Purkinje cell (primary cell): ENCODE data around the gene LINC00237. TPM values are rescaled to one million over a fixed set of nuclear protein-coding genes. Genes with fewer than 3 reads are reported as not detected.

Experiments
- polyA plus RNA-seq: library from polyadenylated mRNA; unstranded; fragments of >200 nt; fragmentation: Nextera tagmentation; gene quantifications from 2 replicates; pipeline ENCODE4 v1.2.1, GENCODE V29; 2014

The LINC00237 gene
- not detected in 2 replicates for polyA plus RNA-seq

DNA sequence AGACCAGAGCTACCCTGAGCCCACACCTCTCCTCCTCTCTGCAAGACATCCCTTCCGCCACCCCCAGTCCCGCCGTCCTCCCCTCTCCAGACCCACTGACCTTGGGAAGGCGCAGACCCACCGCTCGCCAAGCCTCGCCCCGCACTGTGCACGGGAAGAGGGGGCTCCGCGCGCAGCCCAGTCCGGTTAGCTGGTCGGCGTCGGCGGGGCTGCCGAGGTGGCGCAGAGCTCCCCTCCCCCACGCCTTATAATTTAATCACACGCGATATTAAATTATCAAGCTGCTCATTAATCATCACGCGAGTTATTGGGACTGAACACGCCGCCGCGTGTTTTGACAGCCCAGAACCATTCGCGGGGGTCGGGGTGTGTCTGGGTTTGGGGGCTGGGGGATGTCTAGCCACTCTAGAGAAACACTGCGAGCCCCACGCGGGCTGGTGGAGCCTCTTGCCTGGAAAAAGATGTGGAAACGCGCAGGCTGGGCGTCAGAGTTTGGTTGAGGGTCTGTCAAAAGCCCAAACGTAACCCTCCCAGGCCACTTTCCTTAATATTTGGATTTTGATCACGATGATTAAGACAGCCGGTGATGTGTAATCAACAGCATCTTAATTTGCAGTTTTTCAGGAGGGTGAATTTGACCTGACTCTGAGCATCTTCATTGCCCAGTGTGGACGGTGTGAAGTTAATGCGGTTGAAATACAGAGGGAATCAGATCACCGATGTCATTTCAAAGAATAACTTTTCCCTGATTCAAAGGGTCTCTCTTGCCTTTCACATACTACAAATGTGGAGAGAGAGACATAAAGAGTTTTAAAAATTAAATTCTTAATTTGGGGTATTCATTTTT is at the start of gene LINC00237:
Gene LINC00237 (minus strand): TSS at position 188 of the 847 bp plus-strand sequence.

DNA sequence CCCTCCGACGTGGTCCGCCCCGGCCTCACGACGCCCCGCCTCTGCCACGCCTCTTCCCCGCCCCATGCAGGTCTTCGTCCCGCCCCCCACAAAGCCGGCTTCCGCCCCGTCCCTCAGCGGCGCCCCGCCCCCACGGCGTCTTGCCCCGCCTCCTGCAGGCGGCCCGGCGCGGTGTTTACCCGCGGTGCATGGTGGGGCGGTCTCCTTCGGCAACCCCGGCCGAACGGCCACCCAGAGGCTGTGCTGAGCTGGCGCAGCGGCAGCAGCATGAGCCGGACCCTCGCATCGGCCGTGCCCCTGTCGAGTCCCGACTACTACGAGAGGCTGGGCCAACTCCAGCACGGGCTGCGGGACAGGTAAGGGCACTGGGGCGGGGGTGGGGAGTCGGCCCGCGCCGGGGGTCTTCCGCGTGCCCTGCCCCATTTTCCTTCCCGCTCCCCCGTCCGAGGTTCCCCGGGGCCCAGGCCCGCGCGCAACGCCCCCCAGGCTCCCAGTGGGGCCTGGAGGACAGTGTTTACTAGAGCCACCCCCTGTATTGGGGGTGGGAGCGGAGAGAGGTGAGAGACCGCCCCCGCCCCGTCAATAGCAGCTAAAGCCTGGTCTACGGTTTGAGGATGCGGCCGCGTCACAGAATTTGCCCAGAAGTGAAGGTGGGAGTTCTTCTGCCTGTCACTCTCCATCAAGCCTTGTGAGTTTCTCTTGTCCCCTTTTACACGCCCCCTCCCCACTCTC is 19.9 kb upstream of the LINC00237 start, which contains the start of gene KIZ:
Gene KIZ (plus strand): TSS at position 234 of the 732 bp plus-strand sequence. CDS start 34 bp downstream, at position 268.

Other genes starting within 250 kb of the LINC00237 start
- gene KIZ, start 19.7 kb upstream of the LINC00237 start, polyA plus RNA-seq = 46.0 and 61.0 TPM in 2 replicates
- gene XRN2, start 197.0 kb upstream of the LINC00237 start, polyA plus RNA-seq = 12.2 and 13.4 TPM in 2 replicates